ENCODE data around the gene MBD3.
A peak's percentile ranks its signal among the peaks of the same experiment; 100 is the strongest.

Gene MBD3

GRCh38 chr19:1598777-1599459 lies 6.3 kb upstream of the MBD3 start:
- TF ChIP-seq, protein P1, sequence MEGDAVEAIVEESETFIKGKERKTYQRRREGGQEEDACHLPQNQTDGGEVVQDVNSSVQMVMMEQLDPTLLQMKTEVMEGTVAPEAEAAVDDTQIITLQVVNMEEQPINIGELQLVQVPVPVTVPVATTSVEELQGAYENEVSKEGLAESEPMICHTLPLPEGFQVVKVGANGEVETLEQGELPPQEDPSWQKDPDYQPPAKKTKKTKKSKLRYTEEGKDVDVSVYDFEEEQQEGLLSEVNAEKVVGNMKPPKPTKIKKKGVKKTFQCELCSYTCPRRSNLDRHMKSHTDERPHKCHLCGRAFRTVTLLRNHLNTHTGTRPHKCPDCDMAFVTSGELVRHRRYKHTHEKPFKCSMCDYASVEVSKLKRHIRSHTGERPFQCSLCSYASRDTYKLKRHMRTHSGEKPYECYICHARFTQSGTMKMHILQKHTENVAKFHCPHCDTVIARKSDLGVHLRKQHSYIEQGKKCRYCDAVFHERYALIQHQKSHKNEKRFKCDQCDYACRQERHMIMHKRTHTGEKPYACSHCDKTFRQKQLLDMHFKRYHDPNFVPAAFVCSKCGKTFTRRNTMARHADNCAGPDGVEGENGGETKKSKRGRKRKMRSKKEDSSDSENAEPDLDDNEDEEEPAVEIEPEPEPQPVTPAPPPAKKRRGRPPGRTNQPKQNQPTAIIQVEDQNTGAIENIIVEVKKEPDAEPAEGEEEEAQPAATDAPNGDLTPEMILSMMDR (IDR thresholded peaks at IDR 0.05; ENCODE audit: low read depth, low read length), result no peak
- no peak overlapping the region for H3K4me3 ChIP-seq (ENCODE audit: low read depth, low read length)

GRCh38 chr19:1593501-1593772 lies 772 bp upstream of the MBD3 start:
- H3K4me3 ChIP-seq (ENCODE audit: low read depth, low read length), result peak overlapping the region; percentile 67
- TF ChIP-seq, protein P1 (IDR thresholded peaks at IDR 0.05; ENCODE audit: low read depth, low read length), result no peak

GRCh38 chr19:1592024-1592754 lies 476 bp downstream of the MBD3 start:
- peak overlapping the region; percentile 73 for H3K4me3 ChIP-seq (ENCODE audit: low read depth, low read length)
- TF ChIP-seq, protein P1 (IDR thresholded peaks at IDR 0.05; ENCODE audit: low read depth, low read length), result no peak

DNA sequence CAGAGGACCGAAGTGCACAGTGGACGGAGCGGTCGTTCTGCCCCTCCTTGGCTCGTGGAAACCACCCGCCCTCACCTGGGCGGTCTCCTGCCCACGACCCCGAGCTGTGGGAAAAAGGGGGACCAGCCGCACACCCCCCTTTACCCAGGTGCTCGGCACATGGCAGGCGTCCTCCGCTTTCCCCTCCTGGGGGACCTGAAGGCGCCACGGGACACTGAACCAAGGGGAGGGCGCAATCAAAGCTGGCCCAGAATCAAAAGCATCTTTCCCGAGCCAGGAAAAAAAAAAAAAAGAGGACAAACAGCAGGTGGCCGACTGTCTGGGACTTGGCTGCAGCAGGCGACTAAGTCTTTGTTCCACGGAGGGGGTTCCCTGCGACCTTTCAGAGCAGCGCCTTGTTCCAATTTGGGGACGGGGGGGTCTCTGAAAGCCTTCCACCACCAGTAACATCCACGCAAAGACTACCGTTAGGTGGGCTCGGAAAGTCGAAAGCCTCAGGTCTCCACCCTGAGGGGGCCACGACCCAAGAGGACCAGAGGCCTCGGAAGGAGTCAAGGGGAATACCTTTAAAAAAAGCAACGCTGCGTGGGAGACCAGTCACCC lies 1.1 kb downstream of the MBD3 start:
- H3K4me3 ChIP-seq (ENCODE audit: low read depth, low read length), result peak overlapping the region; percentile 73
- TF ChIP-seq, protein P1 (IDR thresholded peaks at IDR 0.05; ENCODE audit: low read depth, low read length), result no peak

GRCh38 chr19:1590641-1591397 lies 1.8 kb downstream of the MBD3 start:
- TF ChIP-seq, protein P1 (IDR thresholded peaks at IDR 0.05; ENCODE audit: low read depth, low read length), result peak; percentile 20; the same call in 1 of the 2 replicates
- H3K4me3 ChIP-seq (ENCODE audit: low read depth, low read length), result peak overlapping the region; percentile 73

DNA sequence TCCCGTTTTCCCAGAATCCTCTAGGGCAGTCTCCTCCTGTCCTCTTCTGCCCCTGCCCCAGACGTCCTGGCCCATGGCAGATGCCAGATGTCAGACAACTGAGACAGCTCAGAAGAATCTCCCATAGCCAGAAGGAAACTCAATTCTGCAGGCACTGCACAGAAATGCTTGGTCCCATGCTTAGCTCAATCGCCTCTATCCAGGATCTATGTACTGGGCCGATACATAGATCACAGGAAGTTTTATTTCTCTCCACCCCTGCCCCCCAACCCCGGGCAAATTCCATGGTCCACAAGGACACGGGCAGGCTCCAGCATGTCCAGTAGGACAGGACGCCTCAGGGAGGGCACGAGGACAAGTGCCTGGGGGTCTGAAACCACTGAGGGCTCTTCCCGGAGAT lies 4.8 kb downstream of the MBD3 start:
- TF ChIP-seq, protein P1 (IDR thresholded peaks at IDR 0.05; ENCODE audit: low read depth, low read length), result no peak
- no peak overlapping the region for H3K4me3 ChIP-seq (ENCODE audit: low read depth, low read length)
